Activated T-cell treated with anti-CD3 and anti-CD28 coated beads, Interleukin-2, amount 50 U/mL, for 72 hours (primary cell): ENCODE data around the gene USP50. TPM values are rescaled to one million over a fixed set of nuclear protein-coding genes. Genes with fewer than 3 reads are reported as not detected.
A peak's percentile ranks its signal among the peaks of the same experiment; 100 is the strongest.
"Not testable (repeated sequence)": the region's sequence is repeated elsewhere in the genome, so short reads cannot be mapped to it uniquely, and the experiment has no call there.

Experiments
- ATAC-seq, 2 donors: fragments of 150-1000 bp; cut with Tn5 transposase; replicated peaks in 1 of 2; 2 replicates each; pipeline ENCODE4 v1.10.0; 2021; ENCODE audit warnings: moderate library complexity in 2 of 2, mild to moderate bottlenecking in 1 of 2
- DNase-seq, 2 donors: peaks; one replicate each; pipeline ENCODE4 v3.0.0; 2021 to 2022; ENCODE audit warnings: mixed read lengths in 1 of 2
- H3K27ac Mint-ChIP-seq: one replicate; pipeline ENCODE4 v1.8.0; 2022; ENCODE audit warnings: mild to moderate bottlenecking, moderate library complexity, mixed read lengths
- H3K27me3 Mint-ChIP-seq: one replicate; pipeline ENCODE4 v1.8.0; 2022; ENCODE audit warnings: low read depth, mixed read lengths
- H3K36me3 Mint-ChIP-seq, 2 donors: one replicate each; pipeline ENCODE4 v1.8.0; 2022; ENCODE audit warnings: mixed read lengths in 2 of 2, mild to moderate bottlenecking in 1 of 2; ENCODE audit not compliant: insufficient read depth in 2 of 2
- H3K4me1 Mint-ChIP-seq: one replicate; pipeline ENCODE4 v1.8.0; 2022; ENCODE audit warnings: low read depth, mixed read lengths
- H3K4me3 Mint-ChIP-seq, 2 donors: one replicate each; pipeline ENCODE4 v1.8.0; 2022; ENCODE audit warnings: mild to moderate bottlenecking in 2 of 2, mixed read lengths in 2 of 2, moderate library complexity in 2 of 2
- H3K9me3 Mint-ChIP-seq, 2 donors: one replicate each; pipeline ENCODE4 v1.8.0; 2022; ENCODE audit warnings: mixed read lengths in 2 of 2
- total RNA-seq, 2 donors: library from RNA; stranded (reverse); gene quantifications; one replicate each; pipeline ENCODE4 v1.2.3, GENCODE V29; 2022

USP50 gene
- total RNA-seq, result not detected

- Mint-ChIP-seq H3K9me3 (no peaks in the 10 kb centered on the region), H3K36me3 (no peaks in the 10 kb centered on the region), H3K27ac (no peak within 1 kb of the TSS), H3K27me3 (no peaks in the 10 kb centered on the region), H3K4me1 (no peaks in the 10 kb centered on the region), H3K4me3 (no peak within 1 kb of the TSS)
- ATAC-seq (no peak), DNase-seq (no peak)
Observed at GRCh38 chr15:50546566-50546965, at the start of gene USP50. Gene USP50, minus strand, starts transcription at chr15:50546666. Its CDS starts 141 bp downstream, at chr15:50546525.

- no peak overlapping the region for H3K4me3 Mint-ChIP-seq
- H3K27ac Mint-ChIP-seq, result peak overlapping the region; percentile 45
- H3K36me3 Mint-ChIP-seq, result peaks cover 9 to 28% of the 10 kb centered on the region in 2 donors
- DNase-seq (no peak), ATAC-seq (no peak)
- no peaks in the 10 kb centered on the region for H3K4me1 Mint-ChIP-seq
- H3K9me3 Mint-ChIP-seq, result no peaks in the 10 kb centered on the region
- H3K27me3 Mint-ChIP-seq, result no peaks in the 10 kb centered on the region
Observed at GRCh38 chr15:50594311-50594710, 47.8 kb upstream of the USP50 start.

GRCh38 chr15:50593761-50594160 is 47.3 kb upstream of the USP50 start:
- H3K4me3 Mint-ChIP-seq, result no peak overlapping the region
- no peak for DNase-seq
- H3K4me1 Mint-ChIP-seq, result no peaks in the 10 kb centered on the region
- no peak for ATAC-seq
- H3K27ac Mint-ChIP-seq, result peak overlapping the region; percentile 45
- no peaks in the 10 kb centered on the region for H3K9me3 Mint-ChIP-seq
- H3K27me3 Mint-ChIP-seq, result no peaks in the 10 kb centered on the region
- H3K36me3 Mint-ChIP-seq, result peaks cover 9 to 28% of the 10 kb centered on the region in 2 donors

- peaks cover 11 to 38% of the 10 kb centered on the region in 2 donors for H3K36me3 Mint-ChIP-seq
- H3K9me3 Mint-ChIP-seq, result no peaks in the 10 kb centered on the region
- H3K4me1 Mint-ChIP-seq, result no peaks in the 10 kb centered on the region
- no peak overlapping the region for H3K4me3 Mint-ChIP-seq
- no peak for DNase-seq
- no peaks in the 10 kb centered on the region for H3K27me3 Mint-ChIP-seq
- ATAC-seq, result no peak
- H3K27ac Mint-ChIP-seq, result no peak overlapping the region
Observed at GRCh38 chr15:50590288-50590687, 43.8 kb upstream of the USP50 start.

- Mint-ChIP-seq H3K27ac (no peak overlapping the region), H3K4me1 (no peaks in the 10 kb centered on the region), H3K36me3 (peaks cover 6 to 25% of the 10 kb centered on the region in 2 donors), H3K27me3 (no peaks in the 10 kb centered on the region), H3K4me3 (no peak overlapping the region), H3K9me3 (no peaks in the 10 kb centered on the region)
- ATAC-seq (no peak), DNase-seq (no peak)
Observed at GRCh38 chr15:50577492-50577891, 31.0 kb upstream of the USP50 start.

GRCh38 chr15:50576166-50576565 is 29.7 kb upstream of the USP50 start:
- Mint-ChIP-seq H3K27ac (no peak overlapping the region), H3K4me3 (no peak overlapping the region), H3K36me3 (peaks cover 6 to 20% of the 10 kb centered on the region in 2 donors), H3K4me1 (no peaks in the 10 kb centered on the region), H3K27me3 (no peaks in the 10 kb centered on the region), H3K9me3 (no peaks in the 10 kb centered on the region)
- ATAC-seq (no peak), DNase-seq (no peak)

- H3K36me3 Mint-ChIP-seq, result peaks cover 6 to 30% of the 10 kb centered on the region in 2 donors
- not testable (repeated sequence) for H3K4me1 Mint-ChIP-seq, ATAC-seq, H3K9me3 Mint-ChIP-seq, DNase-seq, H3K27me3 Mint-ChIP-seq, H3K27ac Mint-ChIP-seq, H3K4me3 Mint-ChIP-seq
Observed at GRCh38 chr15:50573842-50574241, 27.4 kb upstream of the USP50 start.

- H3K27me3 Mint-ChIP-seq, result no peaks in the 10 kb centered on the region
- peak; percentile 12 to 28 for DNase-seq
- H3K9me3 Mint-ChIP-seq, result no peaks in the 10 kb centered on the region
- H3K36me3 Mint-ChIP-seq, result peaks cover 11 to 23% of the 10 kb centered on the region in 2 donors
- peak overlapping the region; percentile 97 for H3K27ac Mint-ChIP-seq
- peak overlapping the region; percentile 27 to 82 for H3K4me3 Mint-ChIP-seq
- H3K4me1 Mint-ChIP-seq, result peaks cover 24% of the 10 kb centered on the region
- ATAC-seq, result peak; percentile 54
Observed at GRCh38 chr15:50563756-50564155, 17.3 kb upstream of the USP50 start.

- peak overlapping the region; percentile 97 for H3K27ac Mint-ChIP-seq
Observed at GRCh38 chr15:50562735-50563640, 16.5 kb upstream of the USP50 start.

GRCh38 chr15:50558012-50558411 is 11.5 kb upstream of the USP50 start:
- Mint-ChIP-seq H3K9me3 (no peaks in the 10 kb centered on the region), H3K4me3 (no peak overlapping the region), H3K4me1 (peaks cover 38% of the 10 kb centered on the region), H3K36me3 (peaks cover 8 to 12% of the 10 kb centered on the region in 2 donors), H3K27ac (peak overlapping the region; percentile 3), H3K27me3 (no peaks in the 10 kb centered on the region)
- ATAC-seq, result no peak
- DNase-seq, result no peak

More at GRCh38 chr15:50562735-50563640, 16.5 kb upstream of the USP50 start:
- Mint-ChIP-seq H3K4me3 (peak overlapping the region; percentile 27 to 82), H3K9me3 (no peaks in the 10 kb centered on the region), H3K4me1 (peaks cover 27% of the 10 kb centered on the region), H3K36me3 (peaks cover 13 to 23% of the 10 kb centered on the region in 2 donors), H3K27me3 (no peaks in the 10 kb centered on the region)
- ATAC-seq (peak; percentile 89), DNase-seq (peak; percentile 40 to 44)

GRCh38 chr15:50556642-50557371 is 10.3 kb upstream of the USP50 start:
- ATAC-seq, result peak; percentile 45 to 51
- H3K27ac Mint-ChIP-seq, result peak overlapping the region; percentile 88
- no peaks in the 10 kb centered on the region for H3K27me3 Mint-ChIP-seq
- peaks cover 35% of the 10 kb centered on the region for H3K4me1 Mint-ChIP-seq
- no peaks in the 10 kb centered on the region for H3K9me3 Mint-ChIP-seq
- peaks cover 4 to 5% of the 10 kb centered on the region in 2 donors for H3K36me3 Mint-ChIP-seq
- DNase-seq, result no peak
- peak overlapping the region; percentile 31 to 57 for H3K4me3 Mint-ChIP-seq

GRCh38 chr15:50552238-50552637 is 5.8 kb upstream of the USP50 start:
- ATAC-seq, result no peak

GRCh38 chr15:50549326-50549725 is 2.9 kb upstream of the USP50 start:
- Mint-ChIP-seq H3K4me3 (no peak overlapping the region), H3K9me3 (no peaks in the 10 kb centered on the region), H3K27ac (no peak overlapping the region), H3K4me1 (peaks cover 9% of the 10 kb centered on the region), H3K27me3 (no peaks in the 10 kb centered on the region), H3K36me3 (no peaks in the 10 kb centered on the region)
- DNase-seq (no peak), ATAC-seq (no peak)

More at GRCh38 chr15:50552238-50552637, 5.8 kb upstream of the USP50 start:
- Mint-ChIP-seq H3K4me1 (peaks cover 25% of the 10 kb centered on the region), H3K36me3 (no peaks in the 10 kb centered on the region), H3K9me3 (no peaks in the 10 kb centered on the region), H3K4me3 (no peak overlapping the region), H3K27me3 (no peaks in the 10 kb centered on the region), H3K27ac (no peak overlapping the region)
- no peak for DNase-seq
